Muscle layer of colon (tissue), 2 donors: Measurements from ENCODE around the gene P2RX5.
A peak's percentile ranks its signal among the peaks of the same experiment; 100 is the strongest.
"Not testable (repeated sequence)": the region's sequence is repeated elsewhere in the genome, so short reads cannot be mapped to it uniquely, and the experiment has no call there.

Experiments
- H3K27ac ChIP-seq: one replicate; pipeline ENCODE4 v1.7.0; 2013; ENCODE audit warnings: low read depth, mild to moderate bottlenecking, low read length, moderate library complexity
- H3K27me3 ChIP-seq, 2 donors: one replicate each; pipeline ENCODE4 v1.7.0; 2013; ENCODE audit warnings: low read length in 2 of 2, mild to moderate bottlenecking in 2 of 2; ENCODE audit not compliant: insufficient read depth in 2 of 2, control insufficient read depth in 1 of 2
- H3K36me3 ChIP-seq: one replicate; pipeline ENCODE4 v1.7.0; 2013; ENCODE audit warnings: mild to moderate bottlenecking, low read length; ENCODE audit not compliant: insufficient read depth
- H3K4me1 ChIP-seq: one replicate; pipeline ENCODE4 v1.7.0; 2013; ENCODE audit warnings: mild to moderate bottlenecking, low read length; ENCODE audit not compliant: insufficient read depth
- H3K4me3 ChIP-seq, 2 donors: one replicate each; pipeline ENCODE4 v1.7.0; 2013; ENCODE audit warnings: low read length in 2 of 2, low read depth in 1 of 2, mild to moderate bottlenecking in 1 of 2, moderate library complexity in 1 of 2
- H3K9ac ChIP-seq: one replicate; pipeline ENCODE4 v1.7.0; 2013; ENCODE audit warnings: low read length
- H3K9me3 ChIP-seq: one replicate; pipeline ENCODE4 v1.7.0; 2013; ENCODE audit warnings: mild to moderate bottlenecking, low read length
- donor health status: abdominal sarcoma.
- donor health status: Adenocarcinoma of cecum.

Gene P2RX5

GRCh38 chr17:3708366-3708765, 12.4 kb upstream of the P2RX5 start:
- H3K36me3 ChIP-seq, result no peaks in the 10 kb centered on the region
- no peaks in the 10 kb centered on the region for H3K4me1 ChIP-seq
- H3K27me3 ChIP-seq, result no peaks in the 10 kb centered on the region
- H3K9me3 ChIP-seq, result no peaks in the 10 kb centered on the region
- H3K27ac ChIP-seq, result no peak overlapping the region
- H3K9ac ChIP-seq, result no peak overlapping the region
- no peak overlapping the region for H3K4me3 ChIP-seq

GRCh38 chr17:3705718-3705984, 9.7 kb upstream of the P2RX5 start:
- not testable (repeated sequence) for H3K4me1 ChIP-seq, H3K9ac ChIP-seq, H3K27ac ChIP-seq, H3K36me3 ChIP-seq, H3K27me3 ChIP-seq, H3K9me3 ChIP-seq, H3K4me3 ChIP-seq

- Histone ChIP-seq H3K36me3 (no peaks in the 10 kb centered on the region), H3K4me3 (no peak overlapping the region), H3K27ac (no peak overlapping the region), H3K9me3 (no peaks in the 10 kb centered on the region), H3K27me3 (no peaks in the 10 kb centered on the region), H3K9ac (no peak overlapping the region), H3K4me1 (no peaks in the 10 kb centered on the region)
Observed at GRCh38 chr17:3704931-3705717, 9.2 kb upstream of the P2RX5 start.

- not testable (repeated sequence) for H3K4me3 ChIP-seq, H3K9ac ChIP-seq, H3K9me3 ChIP-seq, H3K36me3 ChIP-seq, H3K27ac ChIP-seq, H3K4me1 ChIP-seq, H3K27me3 ChIP-seq
Observed at GRCh38 chr17:3702041-3702539, 6.1 kb upstream of the P2RX5 start.

GRCh38 chr17:3699951-3700350, 4.0 kb upstream of the P2RX5 start:
- Histone ChIP-seq H3K4me3 (no peak overlapping the region), H3K27ac (no peak overlapping the region), H3K4me1 (no peaks in the 10 kb centered on the region)

GRCh38 chr17:3698139-3698538, 2.2 kb upstream of the P2RX5 start:
- Histone ChIP-seq H3K27ac (no peak overlapping the region), H3K9me3 (peaks cover 5% of the 10 kb centered on the region), H3K4me3 (no peak overlapping the region), H3K36me3 (no peaks in the 10 kb centered on the region), H3K4me1 (no peaks in the 10 kb centered on the region), H3K27me3 (peaks cover 0 to 31% of the 10 kb centered on the region in 2 donors), H3K9ac (no peak overlapping the region)

More at GRCh38 chr17:3699951-3700350, 4.0 kb upstream of the P2RX5 start:
- Histone ChIP-seq H3K36me3 (no peaks in the 10 kb centered on the region), H3K27me3 (peaks cover 0 to 18% of the 10 kb centered on the region in 2 donors), H3K9me3 (peaks cover 5% of the 10 kb centered on the region), H3K9ac (no peak overlapping the region)

- H3K9me3 ChIP-seq, result peaks cover 5% of the 10 kb centered on the region
- peaks cover 0 to 36% of the 10 kb centered on the region in 2 donors for H3K27me3 ChIP-seq
- H3K27ac ChIP-seq, result no peak overlapping the region
- no peaks in the 10 kb centered on the region for H3K36me3 ChIP-seq
- H3K9ac ChIP-seq, result no peak overlapping the region
- no peak overlapping the region for H3K4me3 ChIP-seq
- H3K4me1 ChIP-seq, result no peaks in the 10 kb centered on the region
Observed at GRCh38 chr17:3697103-3697476, 1.1 kb upstream of the P2RX5 start.

- Histone ChIP-seq H3K4me3 (peak overlapping the region; percentile 32 to 38), H3K27me3 (peaks cover 0 to 52% of the 10 kb centered on the region in 2 donors), H3K9ac (no peak overlapping the region), H3K4me1 (no peaks in the 10 kb centered on the region), H3K27ac (no peak overlapping the region), H3K36me3 (no peaks in the 10 kb centered on the region), H3K9me3 (peaks cover 5% of the 10 kb centered on the region)
Observed at GRCh38 chr17:3695129-3695722, 729 bp downstream of the P2RX5 start.

GRCh38 chr17:3693829-3694231, 2.1 kb downstream of the P2RX5 start:
- Histone ChIP-seq H3K4me3 (no peak overlapping the region), H3K36me3 (no peaks in the 10 kb centered on the region), H3K27ac (no peak overlapping the region), H3K9ac (no peak overlapping the region), H3K4me1 (no peaks in the 10 kb centered on the region), H3K9me3 (peaks cover 5% of the 10 kb centered on the region), H3K27me3 (peaks cover 0 to 54% of the 10 kb centered on the region in 2 donors)

GRCh38 chr17:3693141-3693540, 2.8 kb downstream of the P2RX5 start:
- Histone ChIP-seq H3K9ac (no peak overlapping the region), H3K27me3 (peaks cover 0 to 54% of the 10 kb centered on the region in 2 donors), H3K27ac (no peak overlapping the region), H3K36me3 (no peaks in the 10 kb centered on the region), H3K9me3 (peaks cover 2% of the 10 kb centered on the region), H3K4me3 (no peak overlapping the region), H3K4me1 (no peaks in the 10 kb centered on the region)

- Histone ChIP-seq H3K9ac (no peak overlapping the region), H3K27ac (no peak overlapping the region), H3K27me3 (peaks cover 0 to 54% of the 10 kb centered on the region in 2 donors), H3K9me3 (no peaks in the 10 kb centered on the region), H3K4me3 (no peak overlapping the region), H3K36me3 (no peaks in the 10 kb centered on the region), H3K4me1 (no peaks in the 10 kb centered on the region)
Observed at GRCh38 chr17:3692346-3692745, 3.6 kb downstream of the P2RX5 start.

GRCh38 chr17:3691617-3692067, 4.3 kb downstream of the P2RX5 start:
- H3K27me3 ChIP-seq, result peaks cover 0 to 53% of the 10 kb centered on the region in 2 donors
- H3K4me3 ChIP-seq, result no peak overlapping the region
- H3K9ac ChIP-seq, result no peak overlapping the region

More at GRCh38 chr17:3691617-3692067, 4.3 kb downstream of the P2RX5 start:
- H3K9me3 ChIP-seq, result no peaks in the 10 kb centered on the region
- no peak overlapping the region for H3K27ac ChIP-seq
- H3K36me3 ChIP-seq, result no peaks in the 10 kb centered on the region
- no peaks in the 10 kb centered on the region for H3K4me1 ChIP-seq
